GM21619 (cell line): ENCODE data around the gene GPX1.

Source experiments
- ATAC-seq: cut with Tn5 transposase; IDR thresholded peaks from one replicate; pipeline ENCODE4 v1.9.1; 2021; ENCODE audit not compliant: unreplicated experiment

Gene GPX1

GRCh38 chr3:49313896-49314688 lies 44.1 kb downstream of the GPX1 start:
- no peak for ATAC-seq

- no peak for ATAC-seq
Observed at GRCh38 chr3:49311283-49311682, 46.9 kb downstream of the GPX1 start.

- ATAC-seq, result no peak
Observed at GRCh38 chr3:49310677-49311076, 47.5 kb downstream of the GPX1 start.
